NK-92 treated with Interleukin-12 subunit alpha and Interleukin-12 subunit beta, amount 100 ng/mL, for 24 hours (cell line): ENCODE results near the gene PDS5B.
"Not testable (repeated sequence)": the region's sequence is repeated elsewhere in the genome, so short reads cannot be mapped to it uniquely, and the experiment has no call there.

Experiments used
- DNase-seq: peaks from one replicate; lab custom pipeline; 2025; lab: John Stamatoyannopoulos, UW

PDS5B gene, protein sequence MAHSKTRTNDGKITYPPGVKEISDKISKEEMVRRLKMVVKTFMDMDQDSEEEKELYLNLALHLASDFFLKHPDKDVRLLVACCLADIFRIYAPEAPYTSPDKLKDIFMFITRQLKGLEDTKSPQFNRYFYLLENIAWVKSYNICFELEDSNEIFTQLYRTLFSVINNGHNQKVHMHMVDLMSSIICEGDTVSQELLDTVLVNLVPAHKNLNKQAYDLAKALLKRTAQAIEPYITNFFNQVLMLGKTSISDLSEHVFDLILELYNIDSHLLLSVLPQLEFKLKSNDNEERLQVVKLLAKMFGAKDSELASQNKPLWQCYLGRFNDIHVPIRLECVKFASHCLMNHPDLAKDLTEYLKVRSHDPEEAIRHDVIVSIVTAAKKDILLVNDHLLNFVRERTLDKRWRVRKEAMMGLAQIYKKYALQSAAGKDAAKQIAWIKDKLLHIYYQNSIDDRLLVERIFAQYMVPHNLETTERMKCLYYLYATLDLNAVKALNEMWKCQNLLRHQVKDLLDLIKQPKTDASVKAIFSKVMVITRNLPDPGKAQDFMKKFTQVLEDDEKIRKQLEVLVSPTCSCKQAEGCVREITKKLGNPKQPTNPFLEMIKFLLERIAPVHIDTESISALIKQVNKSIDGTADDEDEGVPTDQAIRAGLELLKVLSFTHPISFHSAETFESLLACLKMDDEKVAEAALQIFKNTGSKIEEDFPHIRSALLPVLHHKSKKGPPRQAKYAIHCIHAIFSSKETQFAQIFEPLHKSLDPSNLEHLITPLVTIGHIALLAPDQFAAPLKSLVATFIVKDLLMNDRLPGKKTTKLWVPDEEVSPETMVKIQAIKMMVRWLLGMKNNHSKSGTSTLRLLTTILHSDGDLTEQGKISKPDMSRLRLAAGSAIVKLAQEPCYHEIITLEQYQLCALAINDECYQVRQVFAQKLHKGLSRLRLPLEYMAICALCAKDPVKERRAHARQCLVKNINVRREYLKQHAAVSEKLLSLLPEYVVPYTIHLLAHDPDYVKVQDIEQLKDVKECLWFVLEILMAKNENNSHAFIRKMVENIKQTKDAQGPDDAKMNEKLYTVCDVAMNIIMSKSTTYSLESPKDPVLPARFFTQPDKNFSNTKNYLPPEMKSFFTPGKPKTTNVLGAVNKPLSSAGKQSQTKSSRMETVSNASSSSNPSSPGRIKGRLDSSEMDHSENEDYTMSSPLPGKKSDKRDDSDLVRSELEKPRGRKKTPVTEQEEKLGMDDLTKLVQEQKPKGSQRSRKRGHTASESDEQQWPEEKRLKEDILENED (N-terminal part only)

DNA sequence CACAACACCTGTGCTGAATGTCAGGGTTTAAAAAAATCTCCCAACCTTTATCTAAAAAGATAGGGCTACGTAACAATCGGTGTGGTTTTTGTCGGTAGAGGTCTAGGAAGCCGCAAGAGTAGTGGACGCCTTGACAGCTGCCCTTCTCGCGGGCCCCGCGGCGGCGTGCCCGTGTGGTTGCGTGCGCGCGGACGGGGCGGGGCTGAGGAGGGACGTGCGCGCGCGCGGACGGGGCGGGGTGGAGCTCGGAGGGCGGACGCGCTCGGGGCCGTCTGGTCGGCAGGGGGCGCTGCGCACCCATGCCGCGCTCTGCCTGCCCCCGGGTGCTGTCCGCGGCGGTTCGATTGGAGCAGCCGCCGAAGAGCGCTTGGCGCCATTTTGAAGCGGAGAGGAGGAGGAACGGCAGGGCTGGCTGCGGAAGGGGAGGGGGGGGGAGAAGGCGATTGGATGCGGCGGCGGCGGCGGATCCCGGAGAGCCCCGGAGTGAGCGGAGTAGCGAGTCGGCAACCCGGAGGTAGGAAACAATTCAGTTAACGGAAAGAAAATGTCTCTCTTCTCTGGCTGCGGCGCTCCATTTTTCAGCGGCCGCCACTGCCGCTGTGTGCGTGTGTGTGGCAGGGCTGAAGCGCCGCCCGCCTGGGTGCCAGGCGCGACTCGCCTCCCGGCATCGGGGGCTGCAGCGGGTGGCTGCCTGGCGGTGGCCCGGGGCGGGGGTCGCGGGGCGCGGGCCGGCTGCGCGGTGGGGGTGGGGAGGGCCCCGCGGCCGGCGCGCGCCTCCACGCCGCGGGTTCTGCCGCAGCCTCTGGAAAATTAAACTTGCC is at the start of gene PDS5B:
TSS of gene PDS5B (plus strand) at position 373 of the 821 bp plus-strand sequence. CDS start 62,321 bp downstream, outside the sequence.
- DNase-seq: peak; percentile 92

DNA sequence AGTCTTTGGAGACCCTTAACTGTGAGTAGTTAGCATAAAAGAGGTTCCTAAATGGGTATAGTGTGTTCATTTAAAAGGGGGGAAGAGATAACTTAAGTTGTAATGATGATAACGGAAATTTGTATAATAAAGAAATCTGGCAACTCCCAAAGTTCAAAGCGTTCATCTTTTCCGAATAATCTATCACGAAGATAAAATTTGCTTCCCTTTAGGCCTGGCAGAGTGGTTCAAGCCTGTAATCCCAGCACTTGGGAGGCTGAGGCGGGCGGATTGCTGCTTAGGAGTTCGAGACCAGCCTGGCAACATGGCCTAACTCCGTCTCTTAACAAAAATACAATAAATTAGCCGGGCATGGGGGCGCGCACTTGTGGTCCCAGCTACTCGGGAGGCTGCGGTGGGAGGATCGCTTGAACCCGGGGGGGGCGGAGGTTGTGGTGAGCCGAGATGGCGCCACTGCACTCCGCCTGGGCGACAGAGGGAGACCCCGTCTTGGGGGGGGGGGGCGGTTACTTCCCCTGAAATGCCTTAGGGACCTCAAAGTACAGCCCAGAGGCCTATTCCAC is 48.6 kb upstream of the PDS5B start:
- no peak for DNase-seq

DNA sequence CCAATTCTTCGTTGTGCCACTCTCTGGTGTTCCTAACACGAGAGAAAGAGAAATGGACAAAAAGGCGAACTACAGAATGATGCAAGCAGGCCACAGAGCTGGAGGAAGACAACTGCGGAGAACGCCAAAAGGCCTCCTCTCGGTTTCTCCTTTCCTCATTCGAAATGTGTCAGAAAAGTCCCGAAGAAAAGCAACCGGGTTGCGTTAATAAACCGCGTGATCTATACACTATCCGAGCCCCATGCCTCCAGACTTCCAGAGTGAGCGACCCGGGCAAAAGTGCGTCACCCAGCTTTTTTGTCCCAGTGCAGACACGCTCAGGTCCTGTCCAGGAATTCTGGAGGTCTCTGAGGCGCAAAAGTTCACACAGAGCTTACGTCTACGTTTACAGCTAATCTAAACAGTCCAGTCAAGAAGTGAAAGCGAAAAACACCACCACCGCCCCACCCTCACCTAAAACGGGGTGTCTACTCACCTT is 48.1 kb upstream of the PDS5B start:
- no peak for DNase-seq

DNA sequence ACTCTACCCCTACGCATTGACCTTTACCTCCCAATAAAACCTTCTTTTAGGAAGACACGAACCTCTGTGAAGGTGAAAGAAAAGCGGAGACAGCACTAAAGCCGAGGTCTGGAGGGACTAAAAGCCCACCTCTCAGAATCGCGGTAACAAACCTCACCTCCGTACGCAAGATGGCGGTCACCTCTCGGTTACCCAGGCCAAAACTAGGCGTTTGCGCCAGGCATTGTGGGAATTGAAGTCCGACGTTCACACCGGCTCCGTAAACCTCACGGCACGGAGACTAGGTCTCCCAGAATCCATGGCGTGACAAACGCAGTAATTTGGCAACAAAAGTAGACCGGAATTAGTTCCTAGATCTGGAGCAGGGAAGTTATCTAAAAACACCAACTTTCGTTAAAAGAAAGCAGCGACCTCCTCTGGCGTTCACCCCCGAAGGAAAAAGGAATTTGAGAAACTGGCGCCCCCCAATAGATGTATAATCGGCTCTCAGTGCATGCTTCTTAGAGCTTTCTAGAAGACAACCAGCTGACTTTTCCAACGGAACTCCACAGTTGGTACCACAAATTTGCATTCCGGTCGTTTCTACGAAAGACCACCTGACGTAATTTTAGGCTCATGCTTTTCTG is 47.5 kb upstream of the PDS5B start, which contains the start of gene N4BP2L2:
TSS of gene N4BP2L2 (minus strand) at position 175 of the 626 bp plus-strand sequence. CDS start 1,768 bp downstream, outside the sequence.
- DNase-seq: peak; percentile 89

DNA sequence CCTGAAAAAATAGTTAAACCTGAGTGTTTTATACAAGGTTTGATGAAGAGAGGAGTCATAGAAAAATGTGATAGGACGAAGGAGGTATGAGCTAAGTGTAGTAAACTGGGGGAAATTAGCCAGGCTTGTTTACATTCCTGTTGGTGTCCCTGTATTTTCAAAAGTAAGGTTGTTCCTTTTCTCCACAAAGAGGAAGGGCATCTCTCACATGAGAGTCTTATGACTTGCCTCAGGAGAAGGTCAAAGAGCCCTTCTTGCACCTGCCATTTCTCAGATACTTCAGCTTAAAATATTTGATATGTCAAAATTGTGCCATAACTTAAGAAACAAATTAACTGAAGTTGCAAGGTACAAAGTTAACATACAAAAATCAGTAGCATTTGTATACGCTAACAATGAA is 44.0 kb upstream of the PDS5B start:
- DNase-seq: no peak

DNA sequence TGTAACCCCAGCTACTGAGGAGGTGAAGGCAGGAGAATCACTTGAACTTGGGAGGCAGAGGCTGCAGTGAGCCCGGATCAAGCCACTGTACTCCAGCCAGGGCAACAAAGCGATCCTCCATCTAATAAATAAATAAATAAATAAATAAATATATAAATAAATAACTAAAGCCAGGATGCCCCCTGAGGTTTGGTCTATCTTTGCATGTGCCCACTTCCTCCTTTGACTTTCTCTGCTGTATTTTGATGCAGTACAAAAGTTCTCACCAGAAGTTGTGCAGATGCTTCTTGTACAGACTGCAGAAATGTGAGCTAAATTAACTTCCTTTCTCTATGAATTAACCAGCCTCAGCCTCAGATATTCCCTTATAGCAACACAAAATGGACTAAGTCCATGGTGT is 41.2 kb upstream of the PDS5B start:
- no peak for DNase-seq

DNA sequence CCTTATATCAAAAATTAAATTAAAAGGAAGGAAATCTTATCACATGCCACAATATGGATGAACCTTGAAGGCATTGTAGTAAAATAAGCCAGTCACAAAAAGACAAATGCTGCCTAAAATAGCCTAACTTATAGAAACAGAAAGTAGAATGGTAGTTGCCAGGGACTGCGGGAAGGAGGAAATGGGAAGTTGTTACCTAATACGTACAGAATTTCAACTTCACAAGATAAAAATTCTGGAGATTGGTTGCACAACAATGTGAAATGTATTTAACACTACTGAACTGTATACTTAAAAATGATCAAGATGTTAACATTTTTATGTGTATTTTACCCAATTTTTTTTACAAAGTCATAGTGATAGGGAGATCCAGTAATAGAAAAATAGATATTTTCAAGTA is 37.4 kb upstream of the PDS5B start:
- no peak for DNase-seq

DNA sequence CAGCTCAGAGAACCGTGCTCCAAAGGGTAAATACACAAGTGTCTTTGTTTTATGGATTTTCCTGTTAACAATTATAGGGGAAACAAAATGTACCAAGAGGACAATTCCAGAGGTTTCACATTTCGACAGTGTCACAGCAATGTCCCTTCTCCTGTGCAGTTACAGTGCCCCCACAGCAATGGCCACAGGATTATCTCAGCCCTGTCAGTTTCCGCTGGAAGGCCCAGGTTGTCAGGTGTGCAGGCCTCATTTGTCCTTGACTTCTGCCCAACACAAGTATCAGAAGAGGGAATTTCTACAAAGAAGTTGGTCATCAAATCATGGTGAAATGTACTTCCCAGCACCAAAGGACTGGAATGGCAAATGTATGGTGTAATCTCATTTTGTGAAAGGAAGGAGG is 36.5 kb upstream of the PDS5B start:
- no peak for DNase-seq

DNA sequence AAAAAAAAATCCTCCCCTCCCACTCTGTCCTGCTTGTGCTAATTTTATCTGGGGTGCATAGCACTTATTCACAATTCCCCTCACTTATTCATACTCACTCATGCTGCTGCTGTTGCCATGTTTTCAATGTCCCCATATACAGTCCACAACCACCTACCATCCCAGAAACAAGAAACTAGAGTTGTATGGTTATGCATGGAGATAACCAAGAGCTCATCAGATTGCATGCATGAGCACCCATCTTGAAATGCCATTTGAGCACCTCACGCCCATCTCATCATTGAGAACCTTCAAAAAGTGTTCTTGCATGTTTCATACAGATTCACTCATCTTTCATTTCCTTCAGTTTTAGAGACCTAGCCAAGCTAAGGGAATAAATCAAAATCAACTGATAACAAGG is 32.5 kb upstream of the PDS5B start:
- DNase-seq: no peak

DNA sequence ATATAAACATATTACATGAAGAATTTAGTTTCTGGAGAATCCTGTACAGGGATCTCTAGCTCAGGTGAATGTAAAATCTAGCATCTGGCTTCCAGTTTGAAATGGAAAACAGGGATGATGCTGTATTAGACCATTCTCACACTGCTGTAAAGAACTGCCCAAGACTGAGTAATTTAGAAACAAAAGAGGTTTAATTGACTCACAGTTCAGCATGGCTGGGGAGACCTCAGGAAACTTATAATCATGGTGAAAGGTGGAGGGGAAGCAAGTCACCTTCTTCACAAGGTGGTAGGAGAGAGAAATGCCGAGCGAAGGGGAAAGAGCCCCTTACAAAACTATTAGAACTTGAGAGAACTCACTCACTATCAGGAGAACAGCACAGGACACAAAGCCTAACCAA is 30.6 kb upstream of the PDS5B start:
- no peak for DNase-seq

DNA sequence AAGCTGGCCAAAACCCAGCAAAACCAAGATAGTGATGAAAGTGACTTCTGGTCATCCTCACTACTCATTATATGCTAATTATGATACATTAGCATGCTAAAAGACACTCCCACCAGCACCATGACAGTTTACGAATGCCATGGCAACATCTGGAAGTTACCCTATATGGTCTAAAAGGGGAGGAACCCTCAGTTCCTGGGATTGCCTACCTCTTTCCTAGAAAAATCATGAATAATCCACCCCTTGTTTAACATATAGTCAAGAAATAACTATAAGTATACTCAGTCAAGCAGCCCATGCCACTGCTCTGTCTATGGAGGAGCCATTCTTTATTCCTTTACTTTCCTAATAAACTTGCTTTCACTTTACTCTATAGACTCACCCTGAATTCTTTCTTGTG is 25.4 kb upstream of the PDS5B start:
- DNase-seq: not testable (repeated sequence)

DNA sequence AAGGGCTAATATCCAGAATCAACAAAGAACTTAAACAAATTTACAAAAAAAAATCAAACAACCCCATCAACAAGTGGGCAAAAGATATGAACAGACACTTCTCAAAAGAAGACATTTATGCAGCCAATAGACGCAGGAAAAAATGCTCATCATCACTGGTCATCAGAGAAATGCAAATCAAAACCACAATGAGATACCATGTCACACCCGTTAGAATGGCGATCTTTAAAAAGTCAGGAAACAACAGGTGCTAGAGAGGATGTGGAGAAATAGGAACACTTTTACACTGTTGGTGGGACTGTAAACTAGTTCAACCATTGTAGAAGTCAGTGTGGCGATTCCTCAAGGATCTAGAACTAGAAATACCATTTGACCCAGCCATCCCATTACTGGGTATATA is 10.6 kb upstream of the PDS5B start:
- DNase-seq: not testable (repeated sequence)

DNA sequence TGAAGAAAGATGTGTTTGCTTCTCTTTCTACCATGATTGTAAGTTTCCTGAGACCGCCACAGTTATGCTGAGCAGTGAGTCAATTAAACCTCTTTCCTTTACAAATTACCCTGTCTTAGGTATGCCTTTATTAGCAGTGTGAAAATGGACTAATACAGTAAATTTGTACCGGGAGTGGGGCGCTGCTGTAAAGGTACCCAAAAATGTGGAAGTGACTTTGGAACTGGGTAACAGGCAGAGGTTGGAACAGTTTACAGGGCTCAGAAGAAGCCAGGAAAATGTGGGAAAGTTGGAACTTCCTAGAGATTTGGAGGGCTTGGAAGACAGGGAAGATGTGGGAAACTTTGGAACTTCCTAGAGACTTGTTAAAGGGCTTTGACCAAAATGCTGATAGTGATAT is 9.2 kb upstream of the PDS5B start:
- no peak for DNase-seq

DNA sequence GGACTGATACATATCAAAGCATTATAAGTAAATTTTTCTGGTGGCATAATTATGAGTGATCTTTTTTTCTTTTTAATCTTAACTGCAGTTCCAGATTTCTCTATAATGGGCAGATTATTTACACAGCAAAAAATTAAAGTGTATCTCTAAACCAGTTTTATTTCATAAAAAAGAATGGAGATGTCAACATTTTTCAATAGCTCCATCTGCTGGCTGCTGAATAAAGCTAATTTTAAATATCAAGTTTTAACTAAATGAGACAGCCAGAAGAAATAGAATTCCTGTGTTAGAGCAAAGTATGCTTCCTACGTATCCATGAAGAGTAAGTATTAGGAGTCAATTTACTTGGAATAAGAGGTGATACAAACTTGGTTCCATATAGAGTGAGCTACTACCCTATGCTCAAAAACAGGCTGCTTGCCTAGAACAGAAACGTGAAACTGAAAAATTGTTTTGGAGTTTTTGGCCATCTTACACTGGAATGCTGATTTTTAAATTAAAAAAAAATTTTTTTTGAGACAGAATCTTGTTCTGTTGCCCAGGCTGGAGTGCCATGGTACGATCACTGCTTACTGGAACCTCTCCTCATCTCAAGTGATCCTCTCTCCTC is 5.0 kb upstream of the PDS5B start:
- no peak for DNase-seq

DNA sequence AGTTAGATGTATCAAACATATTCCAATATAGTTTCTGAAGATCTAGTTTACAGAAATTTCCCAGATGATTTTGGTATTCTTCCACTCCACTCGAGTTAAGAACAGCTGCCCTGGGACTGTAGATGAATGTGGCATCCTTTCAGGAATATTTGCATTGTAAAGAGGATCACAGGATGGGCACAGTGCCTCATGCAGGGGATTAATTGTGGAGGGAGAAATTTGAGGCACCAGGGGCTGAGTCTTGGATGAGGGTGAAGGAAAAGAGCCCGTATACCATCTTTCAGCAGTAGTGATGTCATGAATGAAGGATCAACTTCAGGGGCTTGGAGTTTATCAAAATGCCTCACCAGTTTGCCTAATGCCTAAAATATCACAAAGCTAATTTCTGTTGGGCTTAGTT is 4.0 kb upstream of the PDS5B start:
- DNase-seq: no peak

DNA sequence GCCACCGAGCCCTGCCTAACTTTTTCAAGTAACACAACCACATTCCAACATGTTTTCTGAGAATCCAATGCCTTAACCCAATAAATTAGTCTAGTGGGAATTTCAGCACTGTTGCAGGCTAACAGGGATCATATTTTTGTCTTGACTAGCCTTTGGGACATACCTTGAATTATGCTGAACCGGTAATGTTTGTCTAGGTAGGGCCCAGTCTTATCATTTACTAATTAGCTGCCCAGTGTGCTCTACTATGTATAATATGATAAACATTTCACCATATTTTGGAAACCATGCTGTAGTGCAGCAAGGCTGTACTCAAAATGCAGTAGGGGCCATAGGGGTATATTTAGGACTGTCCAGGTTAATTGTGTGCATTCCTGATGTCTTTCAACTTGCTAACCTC is 3.3 kb upstream of the PDS5B start:
- no peak for DNase-seq

DNA sequence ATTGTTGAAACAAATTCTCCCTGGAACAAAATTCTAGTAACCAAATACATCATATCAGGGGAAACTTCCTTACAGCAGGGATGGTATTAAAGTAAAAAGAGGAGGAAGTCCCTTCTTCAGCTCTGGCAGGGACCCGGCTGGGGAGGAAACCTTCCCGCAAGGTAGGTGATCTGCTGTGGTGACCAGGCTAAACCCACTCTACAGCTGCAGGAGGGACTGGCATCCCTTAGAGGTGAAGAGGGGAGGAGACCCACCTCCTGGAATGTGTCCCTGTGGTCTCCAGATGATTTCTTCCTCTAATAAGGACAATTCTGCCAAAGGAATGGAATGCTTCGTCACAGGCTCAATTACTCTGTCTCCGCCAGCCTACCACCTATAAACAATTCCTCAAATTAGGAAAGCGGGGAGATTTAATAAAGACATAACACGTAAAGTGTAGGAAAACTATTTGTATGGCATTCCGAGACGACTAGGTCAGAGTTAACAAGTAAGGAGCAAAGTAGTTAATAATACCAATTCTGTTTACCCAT is 637 bp upstream of the PDS5B start:
- DNase-seq: no peak

DNA sequence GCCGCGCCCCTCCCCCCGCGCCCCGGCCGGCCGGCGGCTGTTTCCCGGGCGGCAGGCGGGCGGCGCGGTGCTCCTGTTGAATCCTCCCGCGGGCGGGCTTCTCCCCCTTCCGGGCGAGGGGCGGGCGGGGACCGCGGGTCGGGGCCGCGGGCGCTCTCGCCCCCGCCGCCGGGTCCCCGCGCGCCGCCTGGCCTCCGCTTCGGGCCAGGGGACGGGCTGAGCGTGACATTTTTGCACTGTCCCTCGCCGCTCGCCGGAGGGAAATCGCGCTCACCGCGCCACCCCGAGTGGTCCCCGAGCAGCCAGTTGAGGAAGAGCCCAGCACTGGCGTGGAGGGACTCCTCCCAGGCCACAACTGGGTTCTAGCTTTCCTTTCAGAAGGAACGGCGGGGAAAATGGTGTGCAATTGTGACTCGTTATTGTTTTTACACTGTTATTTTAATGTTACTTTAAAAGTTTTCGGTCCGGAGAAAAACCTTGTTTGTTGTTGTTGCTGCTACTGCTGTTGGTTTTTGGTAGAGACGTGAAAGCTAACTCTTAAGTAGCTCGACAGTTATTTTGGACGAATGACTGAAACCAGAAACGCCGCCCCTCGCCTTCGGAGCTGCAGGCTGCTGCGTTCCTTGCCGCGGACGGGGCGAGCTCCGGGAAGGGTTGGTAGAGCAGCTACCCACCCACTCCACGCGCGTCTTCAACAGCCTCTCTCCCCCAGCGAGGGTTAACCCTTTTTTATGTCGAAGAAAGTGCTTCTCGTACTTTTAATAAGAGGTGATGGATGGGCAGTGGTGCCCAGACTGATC is 959 bp downstream of the PDS5B start:
- peak; percentile 80 for DNase-seq

DNA sequence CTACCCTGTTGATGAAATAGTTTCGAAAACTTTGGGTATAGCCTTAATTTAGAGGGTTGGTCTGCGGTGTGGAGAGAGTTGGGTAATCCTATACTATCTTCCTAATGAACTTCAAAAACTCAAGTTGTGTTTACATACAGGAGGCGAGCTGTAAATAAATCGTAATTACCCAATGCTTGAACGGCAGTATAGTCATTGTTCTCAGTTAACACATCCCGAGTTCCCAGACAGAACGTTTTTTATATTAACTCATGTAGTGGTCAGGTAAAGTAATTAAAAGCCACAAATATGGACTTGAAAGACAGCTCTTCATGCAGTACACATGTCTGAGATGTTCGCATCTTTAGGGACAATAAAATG is 1.5 kb downstream of the PDS5B start:
- DNase-seq: no peak
